Trophoblast cell (in vitro differentiated cells and primary cell): ENCODE measurements around the gene ZNF467.

Source experiments
- DNase-seq, 2 donors: peaks; one replicate each; pipeline ENCODE4 v3.0.0-alpha.2; 2016
- H2AFZ ChIP-seq: 2 replicates; pipeline ENCODE4 v1.6.1; 2013; ENCODE audit warnings: low read length, moderate library complexity, mild to moderate bottlenecking; ENCODE audit not compliant: insufficient read depth, poor library complexity
- H2AK5ac ChIP-seq: 2 replicates; pipeline ENCODE4 v1.6.1; 2013; ENCODE audit warnings: mild to moderate bottlenecking, low read length
- H2BK120ac ChIP-seq: 2 replicates; pipeline ENCODE4 v1.6.1; 2013; ENCODE audit warnings: low read length, mild to moderate bottlenecking, moderate library complexity; ENCODE audit not compliant: insufficient read depth, poor library complexity
- H2BK12ac ChIP-seq: 2 replicates; pipeline ENCODE4 v1.6.1; 2013; ENCODE audit warnings: mild to moderate bottlenecking, low read length, moderate library complexity
- H2BK5ac ChIP-seq: 2 replicates; pipeline ENCODE4 v1.6.1; 2013; ENCODE audit warnings: low read length, low read depth, moderate library complexity, mild to moderate bottlenecking; ENCODE audit not compliant: poor library complexity
- H3K14ac ChIP-seq: 2 replicates; pipeline ENCODE4 v1.6.1; 2013; ENCODE audit warnings: mild to moderate bottlenecking, low read length
- H3K18ac ChIP-seq: 2 replicates; pipeline ENCODE4 v1.6.1; 2013; ENCODE audit warnings: mild to moderate bottlenecking, low read length
- H3K23ac ChIP-seq: 2 replicates; pipeline ENCODE4 v1.6.1; 2013; ENCODE audit warnings: low read length
- H3K27ac ChIP-seq: 2 replicates; pipeline ENCODE4 v1.5.1; 2013; ENCODE audit warnings: low read depth, mild to moderate bottlenecking, inconsistent platforms, low read length, moderate library complexity
- H3K27me3 ChIP-seq: 2 replicates; pipeline ENCODE4 v1.6.1; 2013; ENCODE audit warnings: inconsistent platforms, mild to moderate bottlenecking, low read length, moderate library complexity; ENCODE audit not compliant: insufficient read depth
- H3K36me3 ChIP-seq, 2 experiments: 1 replicate in 1 of 2; 2 replicates in 1 of 2; pipeline ENCODE4 v1.6.1; 2013; ENCODE audit warnings: low read length in 2 of 2, mild to moderate bottlenecking in 2 of 2, moderate library complexity in 1 of 2; ENCODE audit not compliant: insufficient read depth in 2 of 2, control insufficient read depth in 1 of 2
- H3K4ac ChIP-seq: 2 replicates; pipeline ENCODE4 v1.6.1; 2013; ENCODE audit warnings: low read depth, mild to moderate bottlenecking, low read length, moderate library complexity
- H3K4me1 ChIP-seq, 2 experiments: 1 replicate in 1 of 2; 2 replicates in 1 of 2; pipeline ENCODE4 v1.6.1; 2013; ENCODE audit warnings: low read length in 2 of 2, mild to moderate bottlenecking in 2 of 2, moderate library complexity in 1 of 2; ENCODE audit not compliant: insufficient read depth in 2 of 2, control insufficient read depth in 1 of 2
- H3K4me2 ChIP-seq: 2 replicates; pipeline ENCODE4 v1.6.1; 2013; ENCODE audit warnings: inconsistent platforms, mild to moderate bottlenecking, low read length, moderate library complexity
- H3K4me3 ChIP-seq: 2 replicates; pipeline ENCODE4 v1.5.1; 2013; ENCODE audit warnings: mild to moderate bottlenecking, low read depth, low read length, inconsistent platforms
- H3K79me1 ChIP-seq: one replicate; pipeline ENCODE4 v1.6.1; 2013; ENCODE audit warnings: low read length
- H3K79me2 ChIP-seq: 2 replicates; pipeline ENCODE4 v1.6.1; 2013; ENCODE audit warnings: low read length, mild to moderate bottlenecking; ENCODE audit not compliant: control insufficient read depth, insufficient read depth, poor library complexity
- H3K9ac ChIP-seq: 2 replicates; pipeline ENCODE4 v1.6.1; 2013; ENCODE audit warnings: mild to moderate bottlenecking, low read length
- H3K9me3 ChIP-seq: 2 replicates; pipeline ENCODE4 v1.6.1; 2013; ENCODE audit warnings: low read depth, mild to moderate bottlenecking, control low read depth, inconsistent platforms, low read length; ENCODE audit not compliant: insufficient read depth
- H4K12ac ChIP-seq: 2 replicates; pipeline ENCODE4 v1.6.1; 2013; ENCODE audit warnings: low read depth, mild to moderate bottlenecking, low read length, moderate library complexity
- H4K8ac ChIP-seq: 2 replicates; pipeline ENCODE4 v1.6.1; 2013; ENCODE audit warnings: low read depth, mild to moderate bottlenecking, low read length, moderate library complexity
- H4K91ac ChIP-seq: one replicate; pipeline ENCODE4 v1.6.1; 2013; ENCODE audit warnings: low read depth, mild to moderate bottlenecking, low read length, moderate library complexity
- WGBS: extraction: QIAGEN DNeasy Blood & Tissue Kit; methylation state at CpG from one replicate; pipeline ENCODE4 v1.1.7; 2013; ENCODE audit warnings: missing lambda C conversion rate; ENCODE audit not compliant: insufficient read length, insufficient coverage; ENCODE audit errors: extremely low coverage; 5-methylcytosine and 5-hydroxymethylcytosine counted together

ZNF467 gene

DNA sequence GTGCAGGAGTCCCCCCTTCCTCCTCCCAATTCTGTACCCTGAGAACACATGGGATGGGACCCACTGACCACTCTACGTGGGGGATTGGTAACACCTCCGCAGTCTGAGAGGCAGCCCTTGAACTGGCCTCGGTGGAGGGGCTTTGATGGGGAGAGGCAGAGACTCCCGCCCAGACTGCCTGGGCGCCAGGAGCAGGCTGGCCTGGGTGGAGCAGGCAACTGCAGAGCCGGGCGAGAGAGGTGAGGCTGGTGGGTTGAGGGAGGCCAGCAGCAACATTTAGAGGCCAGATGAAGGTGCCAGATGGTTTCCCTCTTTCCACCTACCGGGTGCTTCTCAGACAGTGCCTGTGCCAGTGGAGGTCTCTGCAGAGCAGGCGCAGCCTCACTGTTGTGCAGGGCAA lies 30.7 kb upstream of the ZNF467 start:
- no peak overlapping the region for H3K14ac ChIP-seq
- H2AFZ ChIP-seq: no peak overlapping the region
- no peak overlapping the region for H3K27ac ChIP-seq
- H3K27me3 ChIP-seq: no peaks in the 10 kb centered on the region
- H4K91ac ChIP-seq: no peak overlapping the region
- H3K4me3 ChIP-seq: no peak overlapping the region
- no peak overlapping the region for H2BK12ac ChIP-seq
- WGBS: no CpG with 5 or more reads among the region's 9 CpGs
- no peak overlapping the region for H4K12ac ChIP-seq
- no peak overlapping the region for H2BK5ac ChIP-seq
- H3K79me1 ChIP-seq: no peaks in the 10 kb centered on the region
- no peak overlapping the region for H3K18ac ChIP-seq
- H2BK120ac ChIP-seq: no peak overlapping the region
- H3K4ac ChIP-seq: no peak overlapping the region
- no peak overlapping the region for H4K8ac ChIP-seq
- H3K4me2 ChIP-seq: no peak overlapping the region
- no peak overlapping the region for H3K9ac ChIP-seq
- no peaks in the 10 kb centered on the region for H3K36me3 ChIP-seq
- no peaks in the 10 kb centered on the region for H3K4me1 ChIP-seq
- DNase-seq: no peak
- no peaks in the 10 kb centered on the region for H3K79me2 ChIP-seq
- no peak overlapping the region for H2AK5ac ChIP-seq
- no peaks in the 10 kb centered on the region for H3K9me3 ChIP-seq
- no peak overlapping the region for H3K23ac ChIP-seq

DNA sequence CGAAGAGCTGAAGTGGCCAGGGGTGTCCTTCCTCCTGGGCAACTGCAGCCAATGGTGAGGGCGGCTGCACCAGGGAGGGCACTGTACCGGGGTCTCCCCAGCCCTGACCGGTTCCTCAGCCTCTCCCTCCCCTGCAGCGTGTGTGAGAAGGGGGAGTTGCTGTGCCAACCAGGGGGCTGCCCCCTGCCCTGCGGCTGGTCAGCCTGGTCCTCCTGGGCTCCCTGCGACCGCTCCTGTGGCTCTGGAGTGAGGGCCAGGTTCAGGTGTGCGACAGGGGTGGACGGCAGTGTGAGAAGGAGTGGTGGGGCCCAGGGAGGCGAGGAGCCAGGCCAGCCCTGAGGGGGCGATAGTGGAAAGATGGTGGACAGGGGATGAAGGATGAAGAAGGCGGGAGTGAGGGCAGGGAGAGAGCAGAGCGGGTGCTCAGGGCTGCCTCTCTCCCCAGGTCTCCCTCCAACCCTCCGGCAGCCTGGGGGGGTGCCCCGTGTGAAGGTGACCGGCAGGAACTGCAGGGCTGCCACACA lies 30.2 kb upstream of the ZNF467 start:
- Histone ChIP-seq H3K9ac (no peak overlapping the region), H2AFZ (no peak overlapping the region), H4K8ac (no peak overlapping the region), H3K4me1 (no peaks in the 10 kb centered on the region), H3K4ac (no peak overlapping the region), H4K91ac (no peak overlapping the region), H3K4me3 (no peak overlapping the region), H3K23ac (no peak overlapping the region), H4K12ac (no peak overlapping the region), H2BK5ac (no peak overlapping the region), H3K4me2 (no peak overlapping the region), H3K27me3 (no peaks in the 10 kb centered on the region), H3K14ac (no peak overlapping the region), H3K36me3 (no peaks in the 10 kb centered on the region), H3K27ac (no peak overlapping the region), H3K9me3 (no peaks in the 10 kb centered on the region), H3K79me2 (no peaks in the 10 kb centered on the region), H2BK12ac (no peak overlapping the region), H3K18ac (no peak overlapping the region), H2BK120ac (no peak overlapping the region), H2AK5ac (no peak overlapping the region), H3K79me1 (no peaks in the 10 kb centered on the region)
- no CpG with 5 or more reads among the region's 17 CpGs for WGBS
- DNase-seq: no peak

DNA sequence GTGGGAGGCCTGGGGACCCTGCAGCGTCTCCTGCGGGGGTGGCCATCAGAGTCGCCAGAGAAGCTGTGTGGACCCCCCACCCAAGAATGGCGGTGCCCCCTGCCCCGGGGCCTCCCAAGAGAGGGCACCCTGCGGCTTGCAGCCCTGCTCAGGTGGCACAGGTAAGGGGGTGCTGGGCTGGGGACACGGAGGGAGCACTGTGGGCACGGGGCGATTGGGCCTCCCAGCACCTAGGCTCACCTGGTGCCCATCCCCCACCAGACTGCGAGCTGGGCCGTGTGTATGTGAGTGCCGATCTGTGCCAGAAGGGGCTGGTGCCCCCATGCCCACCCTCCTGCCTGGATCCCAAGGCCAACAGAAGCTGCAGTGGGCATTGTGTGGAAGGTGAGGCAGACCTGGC lies 29.6 kb upstream of the ZNF467 start:
- Histone ChIP-seq H2BK5ac (no peak overlapping the region), H4K8ac (no peak overlapping the region), H3K4ac (no peak overlapping the region), H4K12ac (no peak overlapping the region), H3K14ac (no peak overlapping the region), H3K9ac (no peak overlapping the region), H3K27ac (no peak overlapping the region), H3K79me1 (no peaks in the 10 kb centered on the region), H2AFZ (no peak overlapping the region), H3K4me2 (no peak overlapping the region), H3K36me3 (no peaks in the 10 kb centered on the region), H4K91ac (no peak overlapping the region), H3K79me2 (no peaks in the 10 kb centered on the region), H2AK5ac (no peak overlapping the region), H2BK12ac (no peak overlapping the region), H3K4me3 (no peak overlapping the region), H3K9me3 (no peaks in the 10 kb centered on the region), H3K27me3 (no peaks in the 10 kb centered on the region), H2BK120ac (no peak overlapping the region), H3K18ac (no peak overlapping the region), H3K4me1 (no peaks in the 10 kb centered on the region), H3K23ac (no peak overlapping the region)
- no peak for DNase-seq
- no CpG with 5 or more reads among the region's 12 CpGs for WGBS

DNA sequence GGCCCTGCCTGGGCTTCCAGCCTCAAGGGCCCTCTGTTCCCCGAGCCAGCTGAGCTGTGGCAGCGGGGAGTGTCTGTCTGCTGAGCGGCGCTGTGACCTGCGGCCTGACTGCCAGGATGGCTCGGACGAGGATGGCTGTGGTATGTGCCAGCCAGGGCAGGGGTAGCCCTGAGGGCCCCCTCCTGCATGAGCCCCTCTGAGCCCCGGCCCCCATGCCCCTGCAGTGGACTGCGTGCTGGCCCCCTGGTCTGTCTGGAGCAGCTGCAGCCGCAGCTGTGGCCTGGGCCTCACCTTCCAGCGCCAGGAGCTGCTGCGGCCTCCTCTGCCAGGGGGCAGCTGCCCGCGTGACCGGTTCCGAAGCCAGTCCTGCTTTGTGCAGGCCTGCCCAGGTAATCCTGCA lies 28.4 kb upstream of the ZNF467 start:
- no peak overlapping the region for H4K91ac ChIP-seq
- no peak for DNase-seq

More for the DNA sequence above, 28.4 kb upstream of the ZNF467 start:
- Histone ChIP-seq H4K12ac (no peak overlapping the region), H3K4ac (no peak overlapping the region), H3K4me1 (no peaks in the 10 kb centered on the region), H3K18ac (no peak overlapping the region), H3K4me2 (no peak overlapping the region), H2BK12ac (no peak overlapping the region), H3K9me3 (no peaks in the 10 kb centered on the region), H3K4me3 (no peak overlapping the region), H3K9ac (no peak overlapping the region), H2AFZ (no peak overlapping the region), H3K27me3 (no peaks in the 10 kb centered on the region), H2AK5ac (no peak overlapping the region), H4K8ac (no peak overlapping the region), H3K14ac (no peak overlapping the region), H3K27ac (no peak overlapping the region), H2BK5ac (no peak overlapping the region), H3K79me1 (no peaks in the 10 kb centered on the region), H3K23ac (no peak overlapping the region), H3K79me2 (no peaks in the 10 kb centered on the region), H3K36me3 (no peaks in the 10 kb centered on the region), H2BK120ac (no peak overlapping the region)
- WGBS: no CpG with 5 or more reads among the region's 16 CpGs
